ENCODE measurements around the gene DOCK4.

The DOCK4 gene

GRCh38 chr7:112052498-112052897 lies 153.7 kb downstream of the DOCK4 start:
- Histone ChIP-seq H3K4me3 (ENCODE audit: low read depth in 1 of 2, low read length in 2 of 2) (no peak overlapping the region), H3K36me3 (ENCODE audit: control insufficient read depth in 1 of 2, insufficient read depth in 2 of 2, low read length in 2 of 2) (no peaks in the 10 kb centered on the region), H3K27me3 (ENCODE audit: low read depth, low read length) (no peaks in the 10 kb centered on the region), H3K4me1 (ENCODE audit: control insufficient read depth in 1 of 2, insufficient read depth in 2 of 2, low read length in 2 of 2) (peaks cover 0 to 18% of the 10 kb centered on the region in 2 donors), H3K27ac (ENCODE audit: low read length) (no peak overlapping the region), H3K9me3 (ENCODE audit: control insufficient read depth in 1 of 2, low read length in 2 of 2) (peaks cover 0 to 2% of the 10 kb centered on the region in 2 donors)

- no peak overlapping the region for H3K4me3 ChIP-seq (ENCODE audit: low read depth in 1 of 2, low read length in 2 of 2)
- no peak overlapping the region for H3K27ac ChIP-seq (ENCODE audit: low read length)
- H3K36me3 ChIP-seq (ENCODE audit: control insufficient read depth in 1 of 2, insufficient read depth in 2 of 2, low read length in 2 of 2), result no peaks in the 10 kb centered on the region
- H3K9me3 ChIP-seq (ENCODE audit: control insufficient read depth in 1 of 2, low read length in 2 of 2), result peaks cover 0 to 2% of the 10 kb centered on the region in 2 donors
- peaks cover 0 to 18% of the 10 kb centered on the region in 2 donors for H3K4me1 ChIP-seq (ENCODE audit: control insufficient read depth in 1 of 2, insufficient read depth in 2 of 2, low read length in 2 of 2)
- no peaks in the 10 kb centered on the region for H3K27me3 ChIP-seq (ENCODE audit: low read depth, low read length)
Measured at GRCh38 chr7:112050250-112050881, 155.8 kb downstream of the DOCK4 start.

DNA sequence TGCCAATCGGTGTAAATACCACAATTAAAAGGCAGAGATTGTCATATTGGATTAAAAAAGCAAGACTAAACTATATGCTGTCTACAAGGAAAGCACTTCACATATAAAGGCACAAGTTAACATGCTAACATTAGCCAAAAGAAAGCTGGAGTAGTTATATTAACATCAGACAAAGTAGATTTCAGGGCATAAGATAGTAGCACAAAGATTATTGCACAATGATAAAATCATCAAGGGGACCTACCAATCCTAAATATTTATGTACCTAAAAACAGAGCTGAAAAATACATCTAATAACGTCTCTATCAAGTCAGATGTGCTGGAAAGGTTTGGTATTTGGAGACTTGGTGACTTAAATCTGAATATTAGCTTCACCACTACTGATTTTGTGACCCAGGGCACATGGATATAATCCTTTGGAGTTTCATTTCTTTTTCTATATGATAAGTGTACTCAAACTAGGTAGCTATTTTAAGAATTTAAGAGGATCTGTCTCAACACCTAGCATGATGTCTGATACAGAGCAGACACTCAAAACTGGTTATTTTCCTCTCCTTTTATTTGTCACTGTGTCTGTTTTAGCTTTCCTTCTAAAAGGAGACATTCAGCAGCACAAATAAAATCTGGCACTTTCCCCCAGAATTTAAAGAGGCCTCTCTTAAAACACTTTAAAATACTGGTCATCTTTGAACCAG lies 156.5 kb downstream of the DOCK4 start:
- peaks cover 0 to 2% of the 10 kb centered on the region in 2 donors for H3K9me3 ChIP-seq (ENCODE audit: control insufficient read depth in 1 of 2, low read length in 2 of 2)
- H3K27ac ChIP-seq (ENCODE audit: low read length), result no peak overlapping the region
- H3K27me3 ChIP-seq (ENCODE audit: low read depth, low read length), result no peaks in the 10 kb centered on the region
- H3K36me3 ChIP-seq (ENCODE audit: control insufficient read depth in 1 of 2, insufficient read depth in 2 of 2, low read length in 2 of 2), result no peaks in the 10 kb centered on the region
- H3K4me1 ChIP-seq (ENCODE audit: control insufficient read depth in 1 of 2, insufficient read depth in 2 of 2, low read length in 2 of 2), result peaks cover 0 to 18% of the 10 kb centered on the region in 2 donors
- no peak overlapping the region for H3K4me3 ChIP-seq (ENCODE audit: low read depth in 1 of 2, low read length in 2 of 2)

GRCh38 chr7:112047421-112047820 lies 158.8 kb downstream of the DOCK4 start:
- no peak overlapping the region for H3K4me3 ChIP-seq (ENCODE audit: low read depth in 1 of 2, low read length in 2 of 2)
- H3K9me3 ChIP-seq (ENCODE audit: control insufficient read depth in 1 of 2, low read length in 2 of 2), result peaks cover 0 to 2% of the 10 kb centered on the region in 2 donors
- peaks cover 0 to 9% of the 10 kb centered on the region in 2 donors for H3K4me1 ChIP-seq (ENCODE audit: control insufficient read depth in 1 of 2, insufficient read depth in 2 of 2, low read length in 2 of 2)
- no peaks in the 10 kb centered on the region for H3K27me3 ChIP-seq (ENCODE audit: low read depth, low read length)
- no peak overlapping the region for H3K27ac ChIP-seq (ENCODE audit: low read length)
- no peaks in the 10 kb centered on the region for H3K36me3 ChIP-seq (ENCODE audit: control insufficient read depth in 1 of 2, insufficient read depth in 2 of 2, low read length in 2 of 2)

- Histone ChIP-seq H3K27ac (ENCODE audit: low read length) (no peak overlapping the region), H3K36me3 (ENCODE audit: control insufficient read depth in 1 of 2, insufficient read depth in 2 of 2, low read length in 2 of 2) (no peaks in the 10 kb centered on the region), H3K4me1 (ENCODE audit: control insufficient read depth in 1 of 2, insufficient read depth in 2 of 2, low read length in 2 of 2) (peaks cover 0 to under 1% of the 10 kb centered on the region in 2 donors), H3K9me3 (ENCODE audit: control insufficient read depth in 1 of 2, low read length in 2 of 2) (peaks cover 0 to 2% of the 10 kb centered on the region in 2 donors), H3K27me3 (ENCODE audit: low read depth, low read length) (no peaks in the 10 kb centered on the region), H3K4me3 (ENCODE audit: low read depth in 1 of 2, low read length in 2 of 2) (no peak overlapping the region)
Measured at GRCh38 chr7:112045222-112045621, 161.0 kb downstream of the DOCK4 start.

DNA sequence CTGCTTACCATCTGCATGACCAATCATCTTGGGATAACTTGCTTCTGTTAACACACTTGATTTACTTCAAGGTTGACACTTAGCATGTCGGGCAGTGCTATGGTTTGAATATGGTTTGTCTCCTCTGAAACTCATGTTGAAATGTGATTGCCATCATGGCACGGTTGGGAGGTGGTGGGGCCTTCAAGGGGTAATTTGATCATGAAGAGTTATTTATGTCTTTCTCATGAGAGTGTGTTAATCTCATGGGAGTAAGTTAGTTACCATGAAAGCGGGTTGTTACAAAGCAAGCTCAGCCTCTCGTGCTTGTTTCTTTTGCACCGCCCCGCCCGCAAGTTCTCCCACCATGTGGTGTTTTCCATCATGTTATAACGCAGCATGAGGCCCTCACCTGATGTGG lies 163.6 kb downstream of the DOCK4 start:
- Histone ChIP-seq H3K4me3 (ENCODE audit: low read depth in 1 of 2, low read length in 2 of 2) (no peak overlapping the region), H3K9me3 (ENCODE audit: control insufficient read depth in 1 of 2, low read length in 2 of 2) (peaks cover 0 to 1% of the 10 kb centered on the region in 2 donors), H3K27me3 (ENCODE audit: low read depth, low read length) (no peaks in the 10 kb centered on the region), H3K36me3 (ENCODE audit: control insufficient read depth in 1 of 2, insufficient read depth in 2 of 2, low read length in 2 of 2) (no peaks in the 10 kb centered on the region), H3K4me1 (ENCODE audit: control insufficient read depth in 1 of 2, insufficient read depth in 2 of 2, low read length in 2 of 2) (no peaks in the 10 kb centered on the region), H3K27ac (ENCODE audit: low read length) (no peak overlapping the region)

- H3K9me3 ChIP-seq (ENCODE audit: control insufficient read depth in 1 of 2, low read length in 2 of 2), result no peaks in the 10 kb centered on the region
- no peak overlapping the region for H3K27ac ChIP-seq (ENCODE audit: low read length)
Measured at GRCh38 chr7:112038353-112038752, 167.8 kb downstream of the DOCK4 start.

GRCh38 chr7:112036071-112036470 lies 170.1 kb downstream of the DOCK4 start:
- Histone ChIP-seq H3K27me3 (ENCODE audit: low read depth, low read length) (no peaks in the 10 kb centered on the region), H3K4me3 (ENCODE audit: low read depth in 1 of 2, low read length in 2 of 2) (no peak overlapping the region), H3K4me1 (ENCODE audit: control insufficient read depth in 1 of 2, insufficient read depth in 2 of 2, low read length in 2 of 2) (no peaks in the 10 kb centered on the region), H3K27ac (ENCODE audit: low read length) (no peak overlapping the region), H3K36me3 (ENCODE audit: control insufficient read depth in 1 of 2, insufficient read depth in 2 of 2, low read length in 2 of 2) (no peaks in the 10 kb centered on the region), H3K9me3 (ENCODE audit: control insufficient read depth in 1 of 2, low read length in 2 of 2) (no peaks in the 10 kb centered on the region)

More at GRCh38 chr7:112038353-112038752, 167.8 kb downstream of the DOCK4 start:
- H3K27me3 ChIP-seq (ENCODE audit: low read depth, low read length), result no peaks in the 10 kb centered on the region
- H3K36me3 ChIP-seq (ENCODE audit: control insufficient read depth in 1 of 2, insufficient read depth in 2 of 2, low read length in 2 of 2), result no peaks in the 10 kb centered on the region
- H3K4me1 ChIP-seq (ENCODE audit: control insufficient read depth in 1 of 2, insufficient read depth in 2 of 2, low read length in 2 of 2), result no peaks in the 10 kb centered on the region
- H3K4me3 ChIP-seq (ENCODE audit: low read depth in 1 of 2, low read length in 2 of 2), result no peak overlapping the region

- Histone ChIP-seq H3K4me3 (ENCODE audit: low read depth in 1 of 2, low read length in 2 of 2) (no peak overlapping the region), H3K27ac (ENCODE audit: low read length) (no peak overlapping the region), H3K27me3 (ENCODE audit: low read depth, low read length) (no peaks in the 10 kb centered on the region), H3K36me3 (ENCODE audit: control insufficient read depth in 1 of 2, insufficient read depth in 2 of 2, low read length in 2 of 2) (no peaks in the 10 kb centered on the region), H3K9me3 (ENCODE audit: control insufficient read depth in 1 of 2, low read length in 2 of 2) (no peaks in the 10 kb centered on the region), H3K4me1 (ENCODE audit: control insufficient read depth in 1 of 2, insufficient read depth in 2 of 2, low read length in 2 of 2) (no peaks in the 10 kb centered on the region)
Measured at GRCh38 chr7:112031689-112032088, 174.5 kb downstream of the DOCK4 start.

DNA sequence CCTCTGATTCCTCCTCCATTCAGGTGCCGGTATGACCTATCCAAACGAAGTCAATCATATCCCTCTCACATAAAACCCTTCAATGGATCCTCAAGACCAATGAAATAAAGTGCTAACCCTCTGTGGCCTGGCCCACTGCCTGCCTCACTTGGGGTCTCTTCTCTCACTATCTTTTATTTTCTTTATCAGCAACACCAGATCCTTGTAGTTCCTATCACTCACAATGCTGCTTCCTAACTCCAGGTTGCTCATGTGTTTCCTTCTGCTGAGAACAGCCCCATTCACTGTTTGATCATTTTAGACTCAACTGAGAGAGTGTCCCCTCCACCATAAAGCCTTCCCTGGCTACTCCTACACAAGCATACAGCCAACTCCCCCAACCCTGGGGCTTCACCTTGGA lies 180.6 kb downstream of the DOCK4 start:
- H3K27me3 ChIP-seq (ENCODE audit: low read depth, low read length), result no peaks in the 10 kb centered on the region
- no peaks in the 10 kb centered on the region for H3K4me1 ChIP-seq (ENCODE audit: control insufficient read depth in 1 of 2, insufficient read depth in 2 of 2, low read length in 2 of 2)
- H3K27ac ChIP-seq (ENCODE audit: low read length), result no peak overlapping the region
- H3K9me3 ChIP-seq (ENCODE audit: control insufficient read depth in 1 of 2, low read length in 2 of 2), result no peaks in the 10 kb centered on the region
- no peak overlapping the region for H3K4me3 ChIP-seq (ENCODE audit: low read depth in 1 of 2, low read length in 2 of 2)
- H3K36me3 ChIP-seq (ENCODE audit: control insufficient read depth in 1 of 2, insufficient read depth in 2 of 2, low read length in 2 of 2), result no peaks in the 10 kb centered on the region

GRCh38 chr7:112023786-112024185 lies 182.4 kb downstream of the DOCK4 start:
- no peak overlapping the region for H3K4me3 ChIP-seq (ENCODE audit: low read depth in 1 of 2, low read length in 2 of 2)
- H3K9me3 ChIP-seq (ENCODE audit: control insufficient read depth in 1 of 2, low read length in 2 of 2), result no peaks in the 10 kb centered on the region
- peaks cover 0 to 3% of the 10 kb centered on the region in 2 donors for H3K4me1 ChIP-seq (ENCODE audit: control insufficient read depth in 1 of 2, insufficient read depth in 2 of 2, low read length in 2 of 2)
- no peaks in the 10 kb centered on the region for H3K36me3 ChIP-seq (ENCODE audit: control insufficient read depth in 1 of 2, insufficient read depth in 2 of 2, low read length in 2 of 2)
- H3K27ac ChIP-seq (ENCODE audit: low read length), result no peak overlapping the region
- H3K27me3 ChIP-seq (ENCODE audit: low read depth, low read length), result no peaks in the 10 kb centered on the region

Measured in muscle layer of duodenum (tissue), 2 donors.